Spleen (tissue), 11 donors: ENCODE measurements around the gene FRMD4A. TPM values are rescaled to one million over a fixed set of nuclear protein-coding genes. Genes with fewer than 3 reads are reported as not detected.
"Not testable (repeated sequence)": the region's sequence is repeated elsewhere in the genome, so short reads cannot be mapped to it uniquely, and the experiment has no call there.

Source experiments
- DNase-seq: peaks from one replicate; pipeline ENCODE4 v3.0.0-alpha.2; 2020
- H3K27ac ChIP-seq, 8 donors: fragments of 200-600 bp; sonication (generic) in 7 of 8; 1 replicate in 4 of 8; 2 replicates in 4 of 8; pipeline versions ENCODE4 v1.5.0 to v1.8.0; 2016 to 2021; ENCODE audit warnings: inconsistent platforms in 4 of 8, mild to moderate bottlenecking in 4 of 8, moderate library complexity in 1 of 8
- H3K27me3 ChIP-seq, 7 donors: fragments of 200-600 bp; sonication (generic) in 6 of 7; replicated peaks in 1 of 7; 1 replicate in 4 of 7; 2 replicates in 3 of 7; pipeline versions ENCODE4 v1.5.0 to v1.8.0; 2016 to 2021; ENCODE audit warnings: inconsistent platforms in 3 of 7, mild to moderate bottlenecking in 1 of 7
- H3K36me3 ChIP-seq, 6 donors: fragments of 200-600 bp; sonication (generic) in 5 of 6; 1 replicate in 4 of 6; 2 replicates in 2 of 6; pipeline versions ENCODE4 v1.5.0 to v1.8.0; 2016 to 2021; ENCODE audit warnings: inconsistent platforms in 2 of 6
- H3K4me1 ChIP-seq, 6 donors: fragments of 200-600 bp; sonication (generic) in 5 of 6; 1 replicate in 3 of 6; 2 replicates in 3 of 6; pipeline versions ENCODE4 v1.5.0 to v1.8.0; 2016 to 2021; ENCODE audit warnings: inconsistent platforms in 3 of 6
- H3K4me3 ChIP-seq, 8 donors: fragments of 200-600 bp; sonication (generic) in 7 of 8; 1 replicate in 4 of 8; 2 replicates in 4 of 8; pipeline versions ENCODE4 v1.5.0 to v1.8.0; 2016 to 2021; ENCODE audit warnings: inconsistent platforms in 4 of 8, mild to moderate bottlenecking in 4 of 8, moderate library complexity in 2 of 8
- H3K9me3 ChIP-seq, 8 donors: fragments of 200-600 bp; sonication (generic) in 7 of 8; 1 replicate in 4 of 8; 2 replicates in 4 of 8; pipeline versions ENCODE4 v1.5.0 to v1.8.0; 2016 to 2021; ENCODE audit warnings: inconsistent platforms in 4 of 8
- POLR2A ChIP-seq, 3 donors: fragments of 450-650 bp; IDR thresholded peaks; one replicate each; pipeline ENCODE4 v1.5.1; 2017; ENCODE audit warnings: antibody characterized with exemption in 3 of 3, mild to moderate bottlenecking in 1 of 3
- POLR2AphosphoS5 ChIP-seq, 3 donors: sonication (generic); formaldehyde crosslinking; IDR thresholded peaks; one replicate each; pipeline ENCODE4 v1.5.1; 2017; ENCODE audit warnings: antibody characterized with exemption in 3 of 3
- WGBS, 5 donors: extraction: QIAGEN DNeasy Blood & Tissue Kit in 3 of 5; methylation state at CpG; one replicate each; pipeline versions ENCODE4 v1.1.5 to v1.1.7; 2013 to 2018; 5-methylcytosine and 5-hydroxymethylcytosine counted together
- intact Hi-C: fragments of 100-400 bp; cut with DNase I; formaldehyde crosslinking; loops from one replicate; pipeline ENCODE4 v1.15.0; 2023; ENCODE audit warnings: low total_unique reads
- polyA plus RNA-seq, 3 donors: library from polyadenylated mRNA; stranded (reverse); fragments of 200-250 nt; gene quantifications; one replicate each; pipeline ENCODE4 v1.2.1, GENCODE V29; 2013
- total RNA-seq, 7 donors: library from RNA; depleted of rRNA in 3 of 7; stranded (reverse); fragments of >200 nt in 3 of 7; fragmentation: NEBNext Ultra II Directional in 4 of 7; extraction: Animal tissue kit (Norgen Biotek cat#: 25700) in 4 of 7; gene quantifications; one replicate each; pipeline versions ENCODE4 v1.1.0 to v1.2.1, GENCODE V29; 2016 to 2021
- TF ChIP-seq, protein P1 (sequence below), 11 experiments: fragments of 200-600 bp in 7 of 11; fragments of 450-650 bp in 4 of 11; sonication (generic) in 4 of 11; IDR thresholded peaks in 8 of 11; conservative IDR thresholded peaks in 3 of 11; 1 replicate in 7 of 11; 2 replicates in 4 of 11; pipeline versions ENCODE4 v1.4.0 to v1.8.0; 2016 to 2021; ENCODE audit warnings: antibody characterized with exemption in 11 of 11, inconsistent platforms in 4 of 11, mild to moderate bottlenecking in 1 of 11
- donor health status: healthy with polysubstance abuse.
- donor health status: DM: no; HTN: no; CAD: no; lungs with moderate emphysema.
- donor health status: DM: no; HTN: no; CAD: no.
- donor health status: Bipolar disorder and iron deficiency.
- donor health status: healthy.
- donor health status: DM: no; HTN: no; CAD: no.
- donor health status: DM: yes; HTN: yes; CAD: no.

Gene FRMD4A
- total and polyA plus RNA-seq, 10 donors = 9.2 to 141 (median 80.5) TPM

DNA sequence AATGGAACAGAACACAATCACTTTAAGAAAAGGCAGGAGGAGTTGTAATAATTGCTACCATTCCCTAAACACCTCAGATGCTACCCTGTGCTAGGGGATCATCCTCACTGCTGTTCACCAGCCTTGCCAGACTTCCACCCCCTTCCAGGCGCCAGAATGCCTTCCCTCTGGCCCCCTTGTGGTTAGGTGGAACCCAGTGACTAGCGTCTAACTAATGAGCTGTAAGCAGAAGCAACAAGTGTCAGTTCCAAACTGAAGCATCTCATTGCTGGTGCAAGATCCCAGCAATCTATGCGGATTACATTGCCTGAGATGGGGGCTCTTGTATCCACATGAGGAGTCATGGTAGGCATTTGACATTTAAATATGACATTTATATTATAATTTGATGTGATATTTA lies 86.6 kb downstream of the FRMD4A start:
- WGBS, 5 donors = 45 to 60% (median 49%) methylated on average over 3 of the region's 3 CpGs

DNA sequence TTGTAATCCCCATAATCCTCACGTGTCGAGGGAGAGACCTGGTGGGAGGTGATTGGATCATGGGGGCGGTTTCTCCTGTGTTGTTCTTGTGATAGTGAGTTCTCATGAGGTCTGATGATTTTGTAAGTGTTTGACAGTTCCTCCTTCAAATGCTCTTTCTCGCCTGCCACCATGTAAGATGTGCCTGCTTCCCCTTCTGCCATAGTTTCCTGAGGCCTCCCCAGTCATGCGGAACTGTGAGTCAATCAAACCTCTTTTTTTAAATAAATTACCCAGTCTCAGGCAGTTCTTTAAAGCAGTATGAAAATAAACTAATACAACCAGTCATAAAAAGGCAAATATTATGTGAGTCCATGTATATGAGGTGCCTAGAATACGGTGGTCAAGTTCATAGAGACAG lies 87.5 kb downstream of the FRMD4A start:
- TF ChIP-seq POLR2A (IDR thresholded peaks at IDR 0.05) (no peak), POLR2AphosphoS5 (IDR thresholded peaks at IDR 0.05) (no peak)
- TF ChIP-seq, protein P1, sequence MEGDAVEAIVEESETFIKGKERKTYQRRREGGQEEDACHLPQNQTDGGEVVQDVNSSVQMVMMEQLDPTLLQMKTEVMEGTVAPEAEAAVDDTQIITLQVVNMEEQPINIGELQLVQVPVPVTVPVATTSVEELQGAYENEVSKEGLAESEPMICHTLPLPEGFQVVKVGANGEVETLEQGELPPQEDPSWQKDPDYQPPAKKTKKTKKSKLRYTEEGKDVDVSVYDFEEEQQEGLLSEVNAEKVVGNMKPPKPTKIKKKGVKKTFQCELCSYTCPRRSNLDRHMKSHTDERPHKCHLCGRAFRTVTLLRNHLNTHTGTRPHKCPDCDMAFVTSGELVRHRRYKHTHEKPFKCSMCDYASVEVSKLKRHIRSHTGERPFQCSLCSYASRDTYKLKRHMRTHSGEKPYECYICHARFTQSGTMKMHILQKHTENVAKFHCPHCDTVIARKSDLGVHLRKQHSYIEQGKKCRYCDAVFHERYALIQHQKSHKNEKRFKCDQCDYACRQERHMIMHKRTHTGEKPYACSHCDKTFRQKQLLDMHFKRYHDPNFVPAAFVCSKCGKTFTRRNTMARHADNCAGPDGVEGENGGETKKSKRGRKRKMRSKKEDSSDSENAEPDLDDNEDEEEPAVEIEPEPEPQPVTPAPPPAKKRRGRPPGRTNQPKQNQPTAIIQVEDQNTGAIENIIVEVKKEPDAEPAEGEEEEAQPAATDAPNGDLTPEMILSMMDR (IDR thresholded peaks at IDR 0.05 in 8 of 11, conservative IDR thresholded peaks at IDR 0.05 in 3 of 11) = no peak
- Histone ChIP-seq H3K27ac (no peak overlapping the region), H3K4me1 (no peaks in the 10 kb centered on the region), H3K36me3 (no peaks in the 10 kb centered on the region), H3K4me3 (no peak overlapping the region), H3K27me3 (peaks cover 0 to 34% (median 0%) of the 10 kb centered on the region in 7 donors), H3K9me3 (peaks cover 0 to 6% (median 0%) of the 10 kb centered on the region in 8 donors)
- WGBS, 5 donors = 76 to 97% (median 87%) methylated on average over 6 of the region's 6 CpGs
- no peak for DNase-seq
- intact Hi-C loops = no loop called here

More for the DNA sequence above, 86.6 kb downstream of the FRMD4A start:
- Histone ChIP-seq H3K4me1 (no peaks in the 10 kb centered on the region), H3K27ac (no peak overlapping the region), H3K9me3 (peaks cover 0 to 3% (median 0%) of the 10 kb centered on the region in 8 donors), H3K36me3 (no peaks in the 10 kb centered on the region), H3K4me3 (no peak overlapping the region), H3K27me3 (peaks cover 0 to 34% (median 0%) of the 10 kb centered on the region in 7 donors)
- DNase-seq = no peak
- TF ChIP-seq POLR2AphosphoS5 (IDR thresholded peaks at IDR 0.05) = no peak
- TF ChIP-seq POLR2A (IDR thresholded peaks at IDR 0.05) = no peak
- TF ChIP-seq, protein P1 (IDR thresholded peaks at IDR 0.05 in 8 of 11, conservative IDR thresholded peaks at IDR 0.05 in 3 of 11) = no peak
- intact Hi-C loops = no loop called here

DNA sequence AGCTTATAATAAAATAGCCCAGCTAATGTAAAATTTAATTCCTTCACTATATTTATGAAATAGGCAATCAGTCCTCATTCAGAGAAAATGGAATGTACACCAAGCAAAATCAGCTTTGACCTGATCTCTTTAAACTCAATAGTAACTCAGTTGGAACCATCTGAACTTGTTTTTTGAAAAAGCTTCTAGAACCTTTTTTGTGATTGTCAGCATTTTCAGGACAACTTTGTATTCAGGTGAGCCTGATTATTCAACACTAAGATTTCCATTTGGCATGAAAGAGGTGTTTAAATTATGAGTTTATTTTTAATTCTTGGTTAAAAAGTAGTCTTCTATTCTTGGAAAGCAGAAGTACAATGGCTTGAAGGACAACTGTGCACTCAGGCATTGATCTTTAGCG lies 89.5 kb downstream of the FRMD4A start:
- H3K4me1 ChIP-seq = no peaks in the 10 kb centered on the region
- DNase-seq = no peak
- intact Hi-C loops = no loop called here
- H3K36me3 ChIP-seq = no peaks in the 10 kb centered on the region
- no peak overlapping the region for H3K4me3 ChIP-seq
- peaks cover 0 to 43% (median 0%) of the 10 kb centered on the region in 7 donors for H3K27me3 ChIP-seq
- WGBS, 5 donors = 68 to 82% (median 80%) methylated on average over 1 of the region's 1 CpG
- peaks cover 0 to 6% (median 0%) of the 10 kb centered on the region in 8 donors for H3K9me3 ChIP-seq
- TF ChIP-seq, protein P1 (IDR thresholded peaks at IDR 0.05 in 8 of 11, conservative IDR thresholded peaks at IDR 0.05 in 3 of 11) = no peak
- no peak for TF ChIP-seq POLR2AphosphoS5 (IDR thresholded peaks at IDR 0.05)
- no peak overlapping the region for H3K27ac ChIP-seq

DNA sequence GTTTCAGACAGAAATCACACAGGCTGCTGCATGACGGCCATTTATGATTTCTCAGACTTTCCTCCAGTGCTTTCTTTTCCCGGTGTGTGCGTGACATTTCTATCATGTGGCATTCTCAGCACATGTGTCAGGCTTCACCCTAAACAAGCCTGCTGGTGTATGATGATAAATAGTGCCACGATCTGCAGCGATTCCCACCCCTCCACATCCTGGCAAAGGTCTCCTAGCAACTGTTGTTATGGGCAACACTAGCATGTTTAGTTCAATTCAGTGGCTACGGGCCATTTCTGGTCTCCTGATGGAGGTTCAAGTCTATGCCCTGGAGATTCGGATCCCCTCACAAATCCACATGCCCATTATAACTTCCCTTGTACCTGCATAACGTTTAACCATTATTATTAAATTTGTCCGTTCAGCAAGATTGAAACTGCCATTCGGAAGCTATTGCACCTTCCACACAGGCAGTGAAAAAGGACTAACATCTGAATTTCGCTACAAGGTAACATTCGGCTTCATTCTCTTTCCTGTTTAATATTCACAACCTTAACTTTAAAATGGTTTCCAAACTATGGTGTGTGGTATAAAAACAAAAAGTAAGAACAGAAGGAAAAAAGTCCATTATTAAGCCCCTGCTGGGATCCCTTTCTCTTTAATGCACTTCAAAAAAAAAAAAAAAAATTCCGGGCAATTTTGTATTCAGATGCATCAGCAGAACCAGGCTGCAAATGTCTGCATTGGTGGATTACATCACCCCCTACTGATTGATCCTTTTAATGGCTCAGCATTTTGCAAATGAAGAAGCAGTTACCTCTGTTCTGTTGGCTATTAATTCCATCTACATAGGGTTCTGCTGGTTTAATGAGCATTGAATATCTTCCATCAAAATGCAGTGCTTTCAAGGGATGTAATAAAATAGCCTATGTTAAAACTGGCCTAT lies 90.2 kb downstream of the FRMD4A start:
- H3K4me3 ChIP-seq = no peak overlapping the region
- no peak for DNase-seq
- WGBS, 5 donors = 36 to 53% (median 48%) methylated on average over 13 of the region's 13 CpGs
- no peak overlapping the region for H3K27ac ChIP-seq
- peaks cover 0 to 41% (median 0%) of the 10 kb centered on the region in 7 donors for H3K27me3 ChIP-seq
- intact Hi-C loops = no loop called here
- TF ChIP-seq POLR2AphosphoS5 (IDR thresholded peaks at IDR 0.05) (no peak), POLR2A (IDR thresholded peaks at IDR 0.05) (no peak)
- TF ChIP-seq, protein P1 (IDR thresholded peaks at IDR 0.05 in 8 of 11, conservative IDR thresholded peaks at IDR 0.05 in 3 of 11) = no peak
- H3K36me3 ChIP-seq = no peaks in the 10 kb centered on the region
- H3K9me3 ChIP-seq = peaks cover 0 to 6% (median 0%) of the 10 kb centered on the region in 8 donors
- no peaks in the 10 kb centered on the region for H3K4me1 ChIP-seq

DNA sequence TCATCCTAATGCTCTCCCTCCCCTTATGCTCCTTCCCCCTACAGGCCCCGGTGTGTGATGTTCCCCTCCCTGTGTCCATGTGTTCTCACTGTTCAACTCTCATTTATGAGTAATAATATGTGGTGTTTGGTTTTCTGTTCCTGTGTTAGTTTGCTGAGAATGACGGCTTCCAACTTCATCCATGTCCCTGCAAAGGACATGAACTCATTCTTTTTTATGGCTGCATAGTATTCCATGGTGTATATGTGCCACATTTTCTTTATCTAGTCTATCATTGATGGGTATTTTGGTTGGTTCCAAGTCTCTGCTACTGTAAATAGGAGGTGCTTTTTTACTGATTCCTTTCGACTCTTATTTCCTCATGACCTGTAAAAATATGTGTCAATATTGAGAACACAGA lies 92.1 kb downstream of the FRMD4A start:
- intact Hi-C loops, H3K36me3 ChIP-seq, H3K27ac ChIP-seq, DNase-seq, H3K4me1 ChIP-seq, H3K9me3 ChIP-seq, H3K4me3 ChIP-seq: not testable (repeated sequence)
- 85 to 97% (median 90%) methylated on average over 3 of the region's 3 CpGs for WGBS, 5 donors
- H3K27me3 ChIP-seq = peaks cover 0 to 48% (median 0%) of the 10 kb centered on the region in 7 donors
